OCI-LY1 (cell line): ENCODE data around the gene FAM120A.

Experiments
- EZH2 ChIP-seq: fragments of 200-600 bp; sonication (generic), shearing (Covaris generic); IDR thresholded peaks from 2 replicates; pipeline ENCODE4 v1.8.0; 2017; ENCODE audit warnings: borderline replicate concordance, mixed run types, mild to moderate bottlenecking, antibody characterized with exemption, low read length, moderate library complexity, mixed read lengths
- TF ChIP-seq, protein P1 (sequence below): fragments of 200-600 bp; sonication (generic), shearing (Covaris generic); IDR thresholded peaks from 2 replicates; pipeline ENCODE4 v1.5.1; 2017; ENCODE audit warnings: mild to moderate bottlenecking, antibody characterized with exemption, low read length, moderate library complexity, mixed read lengths

DNA sequence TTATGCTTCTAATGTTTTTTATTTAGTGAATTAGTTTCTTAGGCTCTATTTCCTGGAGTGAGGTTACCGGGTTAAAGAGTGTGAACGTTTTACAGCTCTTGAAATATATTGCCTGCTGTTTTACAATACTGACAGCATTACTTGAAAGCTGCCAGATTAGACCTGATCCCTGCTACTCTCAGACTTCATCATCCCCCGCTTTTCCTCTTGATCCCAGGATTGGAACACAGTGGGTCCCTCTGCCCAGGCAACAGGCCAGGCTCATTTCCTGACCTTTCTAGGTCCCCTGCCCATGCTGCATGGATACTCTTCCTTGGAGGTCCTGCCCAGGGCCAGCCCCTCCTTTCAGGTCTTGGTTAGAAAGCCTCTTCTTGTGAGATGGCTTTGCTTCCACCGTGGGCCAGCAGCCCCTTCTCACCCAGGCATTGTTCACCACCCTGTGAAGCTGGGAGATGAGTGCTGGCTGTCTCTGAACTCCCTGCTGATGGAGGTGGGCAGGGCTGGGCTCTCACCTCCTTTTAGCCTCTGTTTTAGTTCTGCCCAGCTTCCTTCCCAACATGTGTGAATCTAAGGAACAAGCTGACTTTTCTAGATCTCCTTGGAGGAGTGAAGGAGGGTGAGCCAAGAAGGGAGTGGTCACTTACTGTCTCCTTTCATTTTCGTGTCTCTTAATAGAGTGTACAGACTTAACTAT, 17.4 kb downstream of the FAM120A start:
- TF ChIP-seq, protein P1, sequence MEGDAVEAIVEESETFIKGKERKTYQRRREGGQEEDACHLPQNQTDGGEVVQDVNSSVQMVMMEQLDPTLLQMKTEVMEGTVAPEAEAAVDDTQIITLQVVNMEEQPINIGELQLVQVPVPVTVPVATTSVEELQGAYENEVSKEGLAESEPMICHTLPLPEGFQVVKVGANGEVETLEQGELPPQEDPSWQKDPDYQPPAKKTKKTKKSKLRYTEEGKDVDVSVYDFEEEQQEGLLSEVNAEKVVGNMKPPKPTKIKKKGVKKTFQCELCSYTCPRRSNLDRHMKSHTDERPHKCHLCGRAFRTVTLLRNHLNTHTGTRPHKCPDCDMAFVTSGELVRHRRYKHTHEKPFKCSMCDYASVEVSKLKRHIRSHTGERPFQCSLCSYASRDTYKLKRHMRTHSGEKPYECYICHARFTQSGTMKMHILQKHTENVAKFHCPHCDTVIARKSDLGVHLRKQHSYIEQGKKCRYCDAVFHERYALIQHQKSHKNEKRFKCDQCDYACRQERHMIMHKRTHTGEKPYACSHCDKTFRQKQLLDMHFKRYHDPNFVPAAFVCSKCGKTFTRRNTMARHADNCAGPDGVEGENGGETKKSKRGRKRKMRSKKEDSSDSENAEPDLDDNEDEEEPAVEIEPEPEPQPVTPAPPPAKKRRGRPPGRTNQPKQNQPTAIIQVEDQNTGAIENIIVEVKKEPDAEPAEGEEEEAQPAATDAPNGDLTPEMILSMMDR, result no peak
- TF ChIP-seq EZH2, result no peak
